Epithelial cell of proximal tubule (primary cell): Measurements from ENCODE around the gene NDUFB10. TPM values are rescaled to one million over a fixed set of nuclear protein-coding genes. Genes with fewer than 3 reads are reported as not detected.

ENCODE experiments used
- DNase-seq: peaks from one replicate; pipeline ENCODE4 v3.0.0-alpha.2; 2011; ENCODE audit warnings: low read depth
- H3K4me3 ChIP-seq: 2 replicates; pipeline ENCODE4 v1.5.1; 2011; ENCODE audit warnings: low read depth, mild to moderate bottlenecking, low read length
- CTCF ChIP-seq: conservative IDR thresholded peaks from 2 replicates; pipeline ENCODE4 v1.5.1; 2012; ENCODE audit warnings: low read depth, mild to moderate bottlenecking, low read length
- total RNA-seq: library from RNA; depleted of rRNA; stranded (reverse); fragments of >200 nt; gene quantifications from 2 replicates; pipeline ENCODE4 v1.2.3, GENCODE V29; 2015

Gene NDUFB10
- total RNA-seq, 1 donor from 2014 or later: 407 TPM

GRCh38 chr16:1942047-1942809, 17.1 kb upstream of the NDUFB10 start:
- TF ChIP-seq CTCF: no peak
- no peak for DNase-seq
- peak overlapping the region; percentile 98 for H3K4me3 ChIP-seq

DNA sequence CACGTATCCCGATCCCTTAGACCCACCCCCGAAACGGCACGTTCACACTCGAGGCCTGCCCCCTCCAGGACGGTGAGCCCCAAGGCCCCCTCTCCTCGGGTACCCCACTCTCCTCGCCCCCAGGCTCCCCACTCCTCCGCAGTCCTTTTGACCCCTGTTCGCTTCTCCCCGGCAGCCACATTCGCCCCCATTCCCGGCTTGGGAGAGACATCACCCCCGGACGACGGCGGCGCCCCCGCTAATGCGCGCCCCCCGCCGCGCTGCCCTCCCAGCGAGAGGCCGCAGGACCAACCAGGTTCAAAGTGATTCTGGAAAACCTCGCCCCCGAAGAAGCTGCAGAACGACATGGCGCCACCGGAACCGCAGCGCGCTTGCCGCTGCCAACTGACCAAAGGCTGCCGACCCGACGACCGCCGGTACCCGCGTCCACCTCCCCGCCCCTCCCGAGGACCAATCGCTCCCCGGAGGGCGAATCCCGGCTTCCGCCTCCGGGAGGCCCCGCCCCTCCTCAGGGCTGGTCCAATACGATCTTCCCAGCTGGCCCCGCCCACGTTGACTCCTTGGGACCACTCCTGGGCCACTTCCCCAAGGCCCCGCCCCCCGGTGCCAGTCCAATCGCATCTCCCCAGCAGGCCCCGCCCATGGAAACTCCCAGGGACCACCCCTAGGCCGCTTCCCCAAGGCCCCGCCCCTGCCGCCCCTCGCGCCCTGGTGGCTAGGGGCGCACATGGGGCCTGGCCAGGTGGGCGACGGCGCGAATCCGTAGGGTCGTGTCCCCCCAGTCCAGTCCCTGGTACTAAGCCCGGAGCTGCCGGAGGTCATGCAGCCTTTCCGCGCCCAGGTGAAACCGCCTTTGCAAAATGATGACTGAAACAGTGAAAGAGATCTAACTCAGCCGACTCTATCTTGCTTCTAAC, 16.3 kb upstream of the NDUFB10 start, which contains the start of gene MSRB1:
Gene MSRB1, minus strand, starts transcription at position 390 of the 917 bp plus-strand sequence. Its CDS starts 43 bp downstream, at position 347.
- H3K4me3 ChIP-seq: peak within 1 kb of the TSS; percentile 98
- TF ChIP-seq CTCF: no peak
- DNase-seq: peak; percentile 67

DNA sequence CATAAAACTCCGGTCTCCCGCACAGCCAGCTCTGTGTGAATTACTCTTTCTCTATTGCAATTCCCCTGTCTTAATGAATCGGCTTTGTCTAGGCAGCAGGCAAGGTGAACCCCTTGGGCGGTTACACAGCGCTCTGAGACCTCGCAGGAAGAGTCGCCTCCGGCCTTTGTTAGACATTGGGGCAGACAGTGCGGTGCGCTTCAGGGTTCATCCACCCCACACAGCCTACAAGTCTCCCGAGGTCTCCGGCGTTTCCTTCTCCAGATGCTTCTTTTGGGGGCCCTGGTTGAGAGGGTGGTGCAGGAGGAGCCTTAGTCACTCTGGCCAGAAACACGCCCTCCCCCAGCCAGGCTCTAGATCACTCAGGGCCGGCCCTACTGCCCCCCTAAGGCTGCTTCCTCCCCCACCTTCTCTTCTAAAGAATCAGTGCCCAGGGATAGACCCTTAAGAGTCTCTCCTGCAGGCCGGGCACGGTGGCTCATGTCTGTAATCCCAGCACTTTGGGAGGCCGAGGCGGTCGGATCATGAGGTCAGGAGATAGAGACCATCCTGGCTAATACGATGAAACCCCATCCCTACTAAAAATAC, 14.6 kb upstream of the NDUFB10 start:
- no peak overlapping the region for H3K4me3 ChIP-seq
- TF ChIP-seq CTCF: no peak
- DNase-seq: no peak

GRCh38 chr16:1945559-1946391, 13.6 kb upstream of the NDUFB10 start:
- no peak for TF ChIP-seq CTCF
- no peak overlapping the region for H3K4me3 ChIP-seq
- no peak for DNase-seq

GRCh38 chr16:1946495-1947368, 12.6 kb upstream of the NDUFB10 start:
- no peak overlapping the region for H3K4me3 ChIP-seq
- DNase-seq: no peak
- no peak for TF ChIP-seq CTCF
